Thyroid gland (tissue), 4 donors: ENCODE measurements around the gene OXCT2.

ENCODE experiments used
- CTCF ChIP-seq, 6 experiments: fragments of 200-600 bp in 3 of 6; fragments of 450-650 bp in 3 of 6; sonication (generic) in 3 of 6; IDR thresholded peaks; one replicate each; pipeline ENCODE4 v1.5.1; 2016 to 2019; ENCODE audit warnings: antibody characterized with exemption in 6 of 6, mild to moderate bottlenecking in 2 of 6, inconsistent platforms in 1 of 6, moderate library complexity in 1 of 6
- POLR2A ChIP-seq, 2 donors: fragments of 450-650 bp; IDR thresholded peaks; one replicate each; pipeline ENCODE4 v1.6.1; 2017; ENCODE audit warnings: antibody characterized with exemption in 2 of 2, mild to moderate bottlenecking in 2 of 2, moderate library complexity in 1 of 2

GRCh38 chr1:39791838-39792237 is 20.7 kb upstream of the OXCT2 start:
- TF ChIP-seq POLR2A (IDR thresholded peaks at IDR 0.05) (no peak), CTCF (IDR thresholded peaks at IDR 0.05) (no peak)
